ENCODE data around the gene NAT16.
"Not testable (repeated sequence)": the region's sequence is repeated elsewhere in the genome, so short reads cannot be mapped to it uniquely, and the experiment has no call there.

The NAT16 gene

DNA sequence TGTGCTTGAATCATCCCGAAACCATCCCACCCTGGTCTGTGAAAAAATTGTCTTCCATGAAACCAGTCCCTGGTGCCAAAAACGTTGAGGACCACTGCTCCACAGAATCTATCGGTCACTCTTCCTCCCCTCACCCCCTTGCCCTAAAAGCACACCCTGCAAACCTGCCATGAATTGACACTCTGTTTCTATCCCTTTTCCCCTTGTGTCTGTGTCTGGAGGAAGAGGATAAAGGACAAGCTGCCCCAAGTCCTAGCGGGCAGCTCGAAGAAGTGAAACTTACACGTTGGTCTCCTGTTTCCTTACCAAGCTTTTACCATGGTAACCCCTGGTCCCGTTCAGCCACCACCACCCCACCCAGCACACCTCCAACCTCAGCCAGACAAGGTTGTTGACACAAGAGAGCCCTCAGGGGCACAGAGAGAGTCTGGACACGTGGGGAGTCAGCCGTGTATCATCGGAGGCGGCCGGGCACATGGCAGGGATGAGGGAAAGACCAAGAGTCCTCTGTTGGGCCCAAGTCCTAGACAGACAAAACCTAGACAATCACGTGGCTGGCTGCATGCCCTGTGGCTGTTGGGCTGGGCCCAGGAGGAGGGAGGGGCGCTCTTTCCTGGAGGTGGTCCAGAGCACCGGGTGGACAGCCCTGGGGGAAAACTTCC, 54.0 kb downstream of the NAT16 start:
- DNase-seq (ENCODE audit: low read depth): peak; percentile 59

DNA sequence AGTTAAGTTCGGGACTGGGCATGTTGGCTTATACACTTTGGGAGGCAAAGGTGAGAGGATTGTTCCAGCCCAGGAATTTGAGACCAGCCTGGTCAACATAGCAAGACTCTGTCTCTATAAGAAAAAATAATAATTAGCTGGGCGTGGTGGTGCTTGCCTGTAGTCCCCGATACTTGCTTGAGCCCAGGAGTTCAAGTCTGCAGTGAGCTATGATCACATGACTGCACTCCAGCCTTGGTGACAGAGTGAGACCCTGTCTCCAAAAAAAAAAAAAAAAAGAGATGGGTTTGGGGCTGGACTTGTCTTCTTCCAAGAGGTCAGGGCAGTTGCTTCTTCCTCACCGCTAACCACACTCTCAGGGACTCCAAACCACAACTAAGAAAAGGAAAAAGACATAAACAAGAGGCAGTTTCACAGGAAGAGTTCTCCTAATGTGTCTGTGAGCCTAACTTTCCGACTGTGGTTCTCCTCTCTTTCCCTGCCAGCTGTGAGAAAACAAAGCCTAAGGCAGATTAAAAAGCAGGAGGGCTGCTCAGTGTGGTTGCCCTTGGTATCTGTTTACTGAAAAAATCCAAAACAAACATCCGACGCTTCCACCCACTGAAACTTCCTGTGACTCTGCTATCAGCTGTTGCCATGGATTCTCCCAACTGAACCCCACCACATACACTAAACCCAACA, 55.6 kb downstream of the NAT16 start:
- DNase-seq (ENCODE audit: low read depth): peak; percentile 94

DNA sequence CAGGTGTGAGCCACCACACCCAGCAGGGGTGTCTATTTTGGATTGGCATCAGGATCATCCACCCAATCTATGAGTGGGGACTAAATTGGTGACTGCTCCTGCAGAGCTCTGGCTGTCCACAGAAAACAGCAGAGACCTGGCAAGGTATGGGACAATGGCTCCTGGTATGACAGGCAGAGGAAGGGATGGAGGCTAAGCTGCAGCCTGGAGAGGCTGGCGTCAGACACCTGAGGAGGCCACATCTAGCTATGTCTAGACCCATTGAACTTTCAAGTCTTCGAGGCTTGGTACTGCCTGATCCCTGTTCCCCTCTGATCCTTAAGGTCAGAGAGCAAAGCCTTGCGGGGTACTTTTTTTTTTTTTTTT, 56.4 kb downstream of the NAT16 start:
- DNase-seq (ENCODE audit: low read depth): no peak

DNA sequence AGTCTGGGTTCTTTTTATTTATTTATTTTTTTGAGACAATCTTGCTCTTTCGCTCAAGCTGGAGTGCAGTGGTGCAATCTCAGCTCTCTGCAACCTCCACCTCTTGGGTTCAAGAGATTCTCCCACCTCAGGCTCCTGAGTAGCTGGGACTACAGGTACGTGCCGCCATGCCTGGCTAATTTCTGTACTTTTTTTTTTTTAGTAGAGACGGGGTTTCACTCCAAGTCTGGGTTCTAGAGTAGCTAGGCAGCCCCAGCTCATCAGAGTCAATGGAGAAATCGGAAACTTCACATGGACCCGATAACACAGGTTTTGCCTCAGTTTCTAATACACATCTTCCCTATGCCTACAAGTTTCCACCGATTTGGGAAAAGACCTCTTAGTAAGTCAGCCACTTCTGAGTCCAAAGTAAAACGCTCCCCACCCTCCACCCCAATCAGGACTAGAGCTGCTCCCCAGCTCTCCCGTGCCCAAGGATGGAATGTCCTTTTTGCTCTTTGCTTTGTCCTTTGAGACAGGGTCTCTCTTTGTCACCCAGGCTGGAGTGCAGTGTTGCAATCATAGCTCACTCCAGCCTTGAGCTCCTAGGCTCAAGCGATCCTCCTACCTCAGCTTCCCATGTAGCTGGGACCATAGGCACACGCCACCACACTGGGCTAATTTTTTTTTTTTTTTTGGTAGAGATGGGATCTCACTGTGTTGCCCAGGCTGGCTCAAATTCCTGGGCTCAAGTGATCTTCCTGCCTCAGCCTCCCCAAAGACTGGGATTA, 57.0 kb downstream of the NAT16 start:
- no peak for DNase-seq (ENCODE audit: low read depth)

DNA sequence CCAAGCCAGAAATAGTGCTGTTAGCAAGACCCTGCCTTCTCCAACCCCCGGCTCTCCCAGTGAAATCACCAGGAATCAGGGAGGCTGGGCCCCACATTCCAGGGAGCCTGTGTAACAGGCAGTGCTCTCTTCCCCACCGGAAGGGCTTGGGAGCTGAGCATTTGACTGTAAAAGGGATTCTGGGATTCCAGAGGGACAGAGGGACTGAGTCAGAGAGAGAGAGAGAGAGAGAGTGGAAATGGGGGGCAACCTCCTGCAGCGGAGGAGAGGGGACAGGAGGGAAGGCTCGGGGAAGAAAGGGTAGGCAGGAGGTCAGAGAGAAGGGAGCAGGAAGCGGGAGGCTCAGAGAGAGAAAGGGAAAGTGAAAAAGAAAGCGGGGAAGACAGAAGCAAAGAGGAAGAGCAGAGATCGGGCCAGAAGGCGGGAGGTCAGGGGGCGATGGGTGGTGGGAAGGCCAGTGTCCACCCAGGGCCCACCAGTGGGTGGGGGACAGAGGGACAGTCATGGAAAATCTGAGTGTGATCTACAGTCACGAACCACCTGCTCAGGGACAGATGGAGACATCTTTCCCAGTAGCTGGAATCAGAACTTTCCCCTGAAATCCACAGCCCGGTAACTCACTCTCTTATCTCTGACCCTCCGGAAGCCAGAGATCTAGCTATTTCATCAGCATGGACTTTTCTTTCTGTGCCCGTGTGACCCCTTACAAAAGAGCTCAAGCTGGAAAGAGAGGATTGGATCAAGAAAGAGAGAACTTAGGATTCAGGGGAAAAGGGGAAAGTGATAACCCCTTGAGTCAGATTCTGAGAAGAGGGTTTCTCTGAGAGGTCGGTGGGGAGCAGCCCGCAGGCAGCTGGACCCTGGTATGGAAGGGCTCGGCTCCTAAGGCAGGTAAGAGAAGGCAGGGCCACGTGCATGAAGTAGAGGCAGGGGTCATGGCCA, 57.8 kb downstream of the NAT16 start:
- DNase-seq (ENCODE audit: low read depth): peak; percentile 97

DNA sequence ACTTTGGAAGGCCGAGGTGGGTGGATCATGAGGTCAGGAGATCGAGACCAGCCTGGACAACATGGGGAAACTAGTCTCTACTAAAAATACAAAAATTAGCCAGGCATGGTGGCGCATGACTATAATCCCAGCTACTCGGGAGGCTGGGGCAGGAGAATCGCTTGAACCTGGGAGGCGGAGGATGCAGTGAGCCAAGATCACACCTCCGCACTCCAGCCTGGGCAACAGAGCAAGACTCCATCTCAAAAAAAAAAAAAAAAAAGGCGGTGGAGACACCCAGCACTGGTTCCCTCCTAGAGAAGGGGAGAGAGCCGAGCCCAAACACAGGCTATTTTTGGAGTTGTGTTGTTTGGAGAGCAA, 58.5 kb downstream of the NAT16 start:
- DNase-seq (ENCODE audit: low read depth): not testable (repeated sequence)

Measured in fibroblast of gingiva (primary cell).